K562 (cell line): ENCODE data around the gene PLCB4.

ENCODE experiments used
- ARNT ChIP-seq, 2 experiments: fragments of 450-650 bp; IDR thresholded peaks; 2 replicates each; pipeline ENCODE4 v1.6.1; 2016; ENCODE audit warnings: mild to moderate bottlenecking in 1 of 2
- FOS ChIP-seq: IDR thresholded peaks from 3 replicates; pipeline ENCODE4 v1.6.1; 2011; ENCODE audit not compliant: insufficient read length; ENCODE audit errors: extremely low read depth
- FOXP1 ChIP-seq: sonication (generic); formaldehyde crosslinking; IDR thresholded peaks from 2 replicates; pipeline ENCODE4 v1.8.0; 2022; ENCODE audit warnings: mild to moderate bottlenecking, missing genetic modification reagents
- OTX1 ChIP-seq: fragments of 450-650 bp; formaldehyde crosslinking; IDR thresholded peaks from 2 replicates; pipeline ENCODE4 v1.4.0; 2022; ENCODE audit warnings: mild to moderate bottlenecking
- PTRF ChIP-seq: fragments of 450-650 bp; IDR thresholded peaks from 2 replicates; pipeline ENCODE4 v1.6.1; 2016; ENCODE audit warnings: mild to moderate bottlenecking, missing genetic modification characterization, missing compliant biosample characterization
- USF2 ChIP-seq: sonication (generic); formaldehyde crosslinking; IDR thresholded peaks from 2 replicates; pipeline ENCODE4 v1.5.0; 2020; ENCODE audit warnings: missing genetic modification reagents
- ZNF217 ChIP-seq: sonication (generic); formaldehyde crosslinking; IDR thresholded peaks from 2 replicates; pipeline ENCODE4 v1.8.0; 2022; ENCODE audit warnings: mild to moderate bottlenecking, missing genetic modification reagents
- TF ChIP-seq, protein P1 (sequence below), 3 experiments: IDR thresholded peaks in 2 of 3; conservative IDR thresholded peaks in 1 of 3; 2 replicates each; pipeline ENCODE4 v1.5.1; 2011 to 2012; ENCODE audit warnings: low read length in 3 of 3, mild to moderate bottlenecking in 3 of 3, control low read depth in 2 of 3, improper control_type of control experiment in 1 of 3, inconsistent platforms in 1 of 3, low read depth in 1 of 3, mixed read lengths in 1 of 3, moderate library complexity in 1 of 3; ENCODE audit not compliant: insufficient read depth in 2 of 3

DNA sequence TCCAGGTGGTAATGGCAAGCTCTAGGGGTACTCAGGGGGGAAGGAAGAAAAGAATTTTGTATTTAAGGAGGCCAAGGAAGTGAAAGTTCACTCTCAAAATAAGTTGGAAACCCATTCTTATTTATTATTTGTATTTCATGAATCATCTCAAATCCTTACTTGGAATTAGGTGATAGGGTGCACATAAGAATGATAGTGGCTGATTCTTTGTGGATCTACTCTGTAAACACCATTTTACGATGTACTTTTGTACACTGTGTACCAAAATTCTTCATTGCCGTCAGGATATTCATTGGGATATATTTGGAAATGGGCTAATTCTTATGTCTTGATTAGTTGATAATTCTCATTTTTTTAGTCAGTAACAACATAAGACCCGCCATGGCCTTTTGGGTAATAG, 266.0 kb downstream of the PLCB4 start:
- TF ChIP-seq, protein P1, sequence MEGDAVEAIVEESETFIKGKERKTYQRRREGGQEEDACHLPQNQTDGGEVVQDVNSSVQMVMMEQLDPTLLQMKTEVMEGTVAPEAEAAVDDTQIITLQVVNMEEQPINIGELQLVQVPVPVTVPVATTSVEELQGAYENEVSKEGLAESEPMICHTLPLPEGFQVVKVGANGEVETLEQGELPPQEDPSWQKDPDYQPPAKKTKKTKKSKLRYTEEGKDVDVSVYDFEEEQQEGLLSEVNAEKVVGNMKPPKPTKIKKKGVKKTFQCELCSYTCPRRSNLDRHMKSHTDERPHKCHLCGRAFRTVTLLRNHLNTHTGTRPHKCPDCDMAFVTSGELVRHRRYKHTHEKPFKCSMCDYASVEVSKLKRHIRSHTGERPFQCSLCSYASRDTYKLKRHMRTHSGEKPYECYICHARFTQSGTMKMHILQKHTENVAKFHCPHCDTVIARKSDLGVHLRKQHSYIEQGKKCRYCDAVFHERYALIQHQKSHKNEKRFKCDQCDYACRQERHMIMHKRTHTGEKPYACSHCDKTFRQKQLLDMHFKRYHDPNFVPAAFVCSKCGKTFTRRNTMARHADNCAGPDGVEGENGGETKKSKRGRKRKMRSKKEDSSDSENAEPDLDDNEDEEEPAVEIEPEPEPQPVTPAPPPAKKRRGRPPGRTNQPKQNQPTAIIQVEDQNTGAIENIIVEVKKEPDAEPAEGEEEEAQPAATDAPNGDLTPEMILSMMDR (IDR thresholded peaks at IDR 0.05 in 2 of 3, conservative IDR thresholded peaks at IDR 0.05 in 1 of 3; ENCODE audit: insufficient read depth in 2 of 3, low read depth in 1 of 3, low read length in 3 of 3), result no peak
- TF ChIP-seq OTX1, result no peak
- no peak for TF ChIP-seq FOXP1 (CRISPR knock-in tag)
- no peak for TF ChIP-seq ARNT (IDR thresholded peaks at IDR 0.05)
- TF ChIP-seq FOS, result no peak
- no peak for TF ChIP-seq ZNF217 (CRISPR knock-in tag)
- no peak for TF ChIP-seq USF2 (CRISPR knock-in tag)
- TF ChIP-seq PTRF (tag), result no peak
